Pulmonary artery endothelial cell (primary cell): Measurements from ENCODE around the gene ATP10B. TPM values are rescaled to one million over a fixed set of nuclear protein-coding genes. Genes with fewer than 3 reads are reported as not detected.

Experiments used
- DNase-seq: peaks from one replicate; pipeline ENCODE4 v3.0.0-alpha.2; 2011; ENCODE audit warnings: low read depth, low spot score
- total RNA-seq: library from RNA; depleted of rRNA; stranded (reverse); fragments of >200 nt; gene quantifications from 2 replicates; pipeline ENCODE4 v1.2.3, GENCODE V29; 2014

ATP10B gene
- total RNA-seq, 1 donor from 2014 or later, result not detected

DNA sequence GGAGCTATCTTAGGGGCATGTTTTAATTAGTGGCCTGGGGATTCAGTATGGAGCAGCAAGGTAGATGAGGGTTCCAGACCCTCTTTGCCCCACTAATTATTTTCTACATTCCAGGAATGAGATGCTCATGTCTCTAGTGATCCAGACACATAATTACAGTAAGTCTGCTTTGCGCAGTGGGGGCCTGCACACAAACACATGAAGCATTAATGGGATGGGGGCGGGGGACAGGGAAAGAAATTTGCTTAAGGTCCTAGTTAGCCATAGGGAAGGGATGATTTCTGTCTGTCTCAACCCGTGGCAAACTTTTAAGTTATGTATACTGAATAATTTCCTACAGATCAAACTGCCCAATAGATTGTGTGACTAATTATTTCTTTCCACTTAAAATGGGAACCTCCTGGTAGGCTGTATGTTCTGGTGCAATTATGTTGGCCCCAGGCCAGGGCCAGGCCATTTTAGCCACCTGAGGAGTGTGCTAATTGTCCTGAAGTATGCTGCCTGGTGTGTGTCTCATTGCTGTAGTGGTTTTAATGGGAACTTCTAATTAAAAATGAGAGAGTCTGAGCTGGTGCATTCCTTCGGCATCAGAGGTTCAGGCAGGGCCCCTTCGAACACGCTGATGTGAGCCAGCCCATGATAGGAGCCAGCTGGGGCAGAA lies 295.9 kb downstream of the ATP10B start:
- DNase-seq, result no peak

DNA sequence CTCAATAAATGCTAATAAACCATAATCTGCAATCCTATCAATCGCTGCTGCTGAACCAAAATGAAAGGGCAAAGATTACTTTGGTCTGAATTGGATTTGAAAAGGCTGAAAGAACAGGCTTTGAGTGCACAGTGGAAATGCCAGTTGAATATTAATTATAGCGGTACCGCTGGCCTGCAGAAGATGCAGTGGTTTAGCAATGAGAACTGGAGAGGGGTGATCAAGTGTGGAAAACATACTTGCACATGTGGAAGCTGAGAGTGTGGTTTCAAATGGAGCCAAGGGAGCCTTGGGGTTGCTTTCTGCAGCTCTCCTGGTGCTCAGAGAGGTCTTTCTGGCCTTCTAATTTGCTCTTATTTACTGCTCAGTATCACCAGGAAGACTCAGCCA lies 296.4 kb downstream of the ATP10B start:
- no peak for DNase-seq

DNA sequence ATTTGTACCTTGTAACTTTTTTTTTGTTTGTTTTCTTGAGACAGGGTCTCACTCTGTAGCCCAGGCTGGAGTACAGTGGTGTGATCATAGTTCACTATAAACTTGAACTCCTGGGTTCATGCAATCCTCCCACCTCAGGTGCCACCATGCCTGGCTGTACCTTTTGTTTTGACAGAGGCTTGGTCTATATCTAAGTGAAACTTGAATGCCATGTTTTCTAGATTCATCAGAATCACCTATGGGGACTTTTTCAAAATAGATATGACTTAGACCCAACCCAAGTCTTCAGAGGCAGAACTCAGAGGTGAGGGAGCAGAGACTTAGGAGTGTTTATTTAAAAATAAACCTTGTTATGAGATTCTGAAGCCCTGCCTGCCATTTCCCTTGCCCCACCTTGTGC lies 301.9 kb downstream of the ATP10B start:
- no peak for DNase-seq

DNA sequence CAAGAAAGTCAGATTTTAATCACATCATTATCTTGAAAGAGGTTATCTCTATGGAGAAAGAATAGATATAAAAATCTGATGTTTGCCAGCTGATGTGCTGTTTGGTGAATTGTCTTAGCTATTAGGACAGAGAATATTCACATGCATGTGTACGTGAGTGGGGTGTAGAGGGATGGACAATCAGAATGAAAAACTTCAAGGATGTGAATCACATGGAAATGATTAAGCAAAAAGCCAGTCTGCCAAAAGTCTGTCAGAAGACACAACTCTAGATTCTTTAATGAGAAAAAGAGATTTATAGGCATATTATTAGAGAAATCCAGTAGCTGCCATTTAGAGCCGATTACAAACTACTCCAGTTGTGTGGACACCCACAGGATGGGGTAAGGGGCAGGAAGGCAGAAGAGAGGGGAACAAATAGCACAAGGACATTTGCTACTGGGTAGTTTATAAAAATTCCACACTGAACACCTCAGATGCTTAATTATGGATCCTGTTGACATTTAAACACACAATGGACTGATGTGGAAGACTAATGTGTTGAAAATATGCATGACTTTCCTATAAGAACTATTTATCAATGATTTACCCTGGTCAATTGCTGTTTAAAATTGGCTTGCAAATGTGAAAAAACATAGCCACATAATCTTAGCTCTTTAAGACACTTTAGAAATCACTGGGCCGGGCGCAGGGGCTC lies 302.9 kb downstream of the ATP10B start:
- no peak for DNase-seq

DNA sequence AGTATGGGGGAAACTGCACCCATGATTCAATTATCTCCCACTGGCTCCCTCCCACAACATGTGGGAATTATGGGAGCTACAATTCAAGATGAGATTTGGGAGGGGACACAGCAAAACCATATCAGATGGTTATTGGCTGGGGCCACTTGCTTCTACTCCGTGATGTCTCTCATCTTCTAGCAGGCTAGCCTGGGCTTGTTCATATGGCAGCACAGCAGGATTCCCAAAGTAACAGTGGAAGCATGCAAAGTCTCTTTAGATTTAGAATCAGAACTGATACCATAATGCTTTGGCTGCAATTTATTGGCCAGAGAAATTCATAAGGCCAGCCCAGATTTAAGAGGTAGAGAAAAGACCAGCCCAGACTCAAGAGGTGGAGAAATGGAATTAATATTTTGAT lies 304.1 kb downstream of the ATP10B start:
- no peak for DNase-seq

DNA sequence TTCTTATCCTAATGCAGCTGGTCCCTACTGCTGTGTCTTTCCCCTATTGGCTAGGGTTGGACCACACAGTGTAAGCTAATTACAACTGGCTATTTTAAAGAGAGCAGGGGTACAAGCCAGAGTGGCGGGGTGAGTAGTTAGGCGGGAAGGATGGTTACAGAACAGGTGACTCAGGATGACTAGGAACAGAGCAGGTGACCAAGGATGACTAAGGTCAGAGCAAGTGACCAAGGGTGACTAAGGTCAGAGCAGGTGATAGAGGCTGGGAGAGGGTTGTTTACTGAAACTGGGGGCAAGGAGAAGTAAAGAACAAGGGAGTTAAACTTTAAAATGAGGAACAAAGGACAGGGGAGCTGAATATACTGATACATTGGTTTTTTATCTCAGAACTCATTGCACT lies 304.9 kb downstream of the ATP10B start:
- no peak for DNase-seq

DNA sequence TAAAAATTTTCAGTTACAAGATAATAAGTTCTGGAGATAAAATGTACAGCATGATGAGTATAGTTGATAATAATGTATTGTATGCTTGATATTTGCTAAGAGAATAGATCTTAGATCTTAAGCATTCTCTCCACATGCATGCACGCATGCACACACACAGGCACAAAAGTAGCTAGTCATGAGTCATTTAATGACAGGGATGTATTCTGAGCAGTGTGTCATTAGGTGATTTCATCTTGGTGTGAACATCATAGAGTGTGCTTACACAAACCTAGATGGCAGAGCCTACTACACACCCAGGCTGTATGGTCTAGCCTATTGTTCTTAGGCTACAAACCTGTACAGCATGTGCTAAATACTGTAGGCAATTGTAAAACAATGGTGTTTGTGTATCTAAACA lies 306.2 kb downstream of the ATP10B start:
- no peak for DNase-seq

DNA sequence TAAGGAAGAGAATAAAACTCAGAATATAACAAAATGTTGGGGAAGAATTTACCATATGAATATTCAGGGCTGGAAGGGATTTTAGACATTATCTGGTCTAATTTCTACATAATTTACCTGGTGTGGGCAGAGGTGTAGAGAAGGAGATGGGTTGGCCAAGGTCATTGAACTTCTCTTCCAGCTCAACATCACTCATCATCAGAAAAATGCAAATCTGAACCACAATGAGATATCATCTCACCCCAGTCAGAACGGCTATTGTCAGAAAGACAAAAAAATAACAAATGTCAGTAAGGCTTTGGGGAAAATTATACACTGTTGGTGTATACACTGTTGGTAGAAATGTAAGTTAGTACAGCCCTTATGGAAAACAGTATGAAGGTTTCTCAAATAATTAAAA lies 308.6 kb downstream of the ATP10B start:
- no peak for DNase-seq

DNA sequence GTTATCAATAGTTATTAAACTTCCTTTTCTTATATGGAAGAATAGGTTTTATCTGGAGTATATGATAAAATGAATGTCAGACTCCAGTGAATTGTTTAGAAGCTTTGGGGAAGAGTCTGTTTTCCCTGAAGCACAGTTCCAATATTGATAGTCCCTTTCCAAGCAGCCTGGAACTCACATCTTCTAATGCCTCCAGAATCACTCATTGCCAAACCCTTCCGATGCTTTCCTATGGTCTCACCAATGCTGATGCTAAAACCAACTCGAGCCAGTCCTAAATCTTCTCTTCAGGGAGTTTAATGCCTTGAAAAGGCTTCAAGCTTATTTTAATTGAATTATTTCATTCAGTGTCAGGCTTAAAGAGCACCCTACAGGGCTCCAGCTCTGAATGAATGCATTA lies 309.2 kb downstream of the ATP10B start:
- DNase-seq, result no peak

DNA sequence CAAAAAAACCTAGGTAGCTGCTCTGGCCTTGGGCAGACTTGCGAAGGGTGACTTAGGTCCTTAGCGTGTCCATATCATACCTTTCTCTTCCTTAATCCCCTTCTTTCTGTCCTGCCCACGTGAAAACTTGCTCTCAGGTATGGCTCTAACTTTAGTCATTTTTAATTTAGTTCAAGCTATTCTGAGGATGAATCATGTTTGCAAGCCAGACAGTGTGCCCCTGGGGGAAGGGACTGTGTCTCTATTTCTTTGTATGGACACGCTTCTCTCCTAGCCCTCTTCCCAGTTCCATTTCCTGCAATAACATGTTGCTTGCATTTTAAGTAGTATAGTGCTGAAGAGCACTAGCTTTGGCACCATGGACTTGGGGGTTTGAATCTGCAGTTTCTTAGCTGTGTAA lies 309.7 kb downstream of the ATP10B start:
- no peak for DNase-seq

DNA sequence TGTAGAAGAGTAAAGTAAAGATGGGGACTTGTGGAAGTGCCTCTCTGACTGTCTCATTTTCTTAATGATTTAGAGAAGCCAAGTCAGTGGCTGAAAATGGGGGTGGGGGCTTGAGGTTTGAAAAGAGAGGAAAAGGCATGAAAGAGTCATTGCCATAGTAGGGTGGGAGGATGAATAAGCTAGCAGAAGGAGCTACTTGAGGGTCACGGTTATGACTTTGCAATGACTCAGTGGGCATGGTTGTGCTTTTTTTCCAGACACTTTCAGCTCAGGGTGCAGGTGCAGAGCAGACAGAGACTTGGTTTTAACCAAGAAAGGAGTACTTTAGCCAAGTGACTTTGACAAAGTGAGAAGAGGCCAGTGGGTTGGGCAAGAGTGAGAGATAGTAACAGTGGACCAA lies 312.6 kb downstream of the ATP10B start:
- DNase-seq, result no peak

DNA sequence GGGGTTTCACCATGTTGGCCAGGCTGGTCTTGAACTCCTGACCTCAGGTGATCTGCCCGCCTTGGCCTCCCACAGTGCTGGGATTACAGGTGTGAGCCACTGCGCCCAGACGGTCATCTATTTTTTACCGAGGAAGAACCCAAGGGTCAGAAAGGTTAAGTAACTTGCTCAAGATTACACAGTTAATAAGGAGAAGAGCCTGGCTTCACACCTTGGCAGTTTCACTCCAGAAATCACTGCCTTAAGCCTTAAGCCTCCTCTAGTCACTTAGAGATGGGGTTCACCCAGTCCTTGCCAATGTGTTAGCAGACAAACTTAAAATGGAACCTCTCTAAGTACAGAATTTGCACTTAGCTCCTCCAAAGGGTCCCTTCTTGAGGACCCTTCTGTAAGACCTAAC lies 314.1 kb downstream of the ATP10B start:
- no peak for DNase-seq

DNA sequence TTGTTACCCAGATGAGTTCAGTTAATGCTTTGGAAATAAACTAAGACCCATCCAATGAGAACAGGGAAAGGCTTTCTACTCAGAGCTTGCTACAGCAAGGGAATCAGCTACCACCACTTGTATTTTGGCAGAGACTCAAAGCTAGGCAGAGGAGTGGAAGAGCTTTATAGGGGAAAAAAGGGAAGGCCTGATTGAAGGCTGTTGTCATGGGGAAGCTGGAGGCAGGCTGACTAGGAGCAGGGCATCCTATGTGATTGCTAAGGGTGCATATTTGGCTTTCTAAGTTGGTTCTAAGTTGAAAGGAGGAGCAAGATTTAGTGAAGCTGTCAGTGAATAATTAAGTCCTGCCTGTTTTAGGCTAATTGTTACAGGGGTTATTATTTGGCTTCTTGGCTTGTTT lies 314.9 kb downstream of the ATP10B start:
- DNase-seq, result no peak

DNA sequence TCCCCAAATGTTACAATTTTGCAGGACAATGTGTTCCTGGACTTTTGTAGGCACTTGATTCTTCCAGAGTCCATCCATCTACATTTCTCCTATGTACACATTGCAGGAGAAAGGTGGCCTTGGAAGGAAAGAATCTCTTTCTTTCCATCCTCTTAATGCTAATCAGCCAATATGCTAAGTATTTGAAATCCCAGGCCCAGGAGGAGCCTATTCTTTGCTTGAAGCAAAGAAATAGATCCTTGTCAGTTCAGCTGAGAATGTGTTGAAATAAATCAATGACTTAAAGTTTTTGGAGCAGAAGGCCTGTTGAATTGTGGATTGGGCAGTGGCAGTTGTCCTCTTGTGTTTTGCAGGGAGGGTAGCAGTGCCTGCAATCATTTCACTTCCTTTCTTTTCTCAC lies 317.1 kb downstream of the ATP10B start:
- DNase-seq, result no peak

DNA sequence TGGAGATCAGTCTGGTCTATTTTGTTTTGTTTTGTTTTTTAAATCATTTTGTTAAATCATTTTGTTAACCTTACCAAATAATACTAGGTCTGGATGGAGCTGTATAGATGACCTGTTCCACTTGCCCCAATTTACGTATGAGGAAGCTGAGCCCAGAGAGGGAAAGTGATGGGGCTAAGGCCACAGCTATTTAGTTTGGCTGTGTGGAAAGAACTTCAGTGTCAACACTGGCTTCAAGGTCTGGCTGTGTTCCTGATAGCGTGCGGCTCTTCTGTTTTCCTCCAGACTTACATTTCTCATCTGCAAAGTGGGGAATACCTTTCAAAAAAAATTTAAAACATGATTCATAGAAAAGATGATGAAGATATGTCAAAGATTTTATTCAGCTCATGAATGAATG lies 317.9 kb downstream of the ATP10B start:
- no peak for DNase-seq

DNA sequence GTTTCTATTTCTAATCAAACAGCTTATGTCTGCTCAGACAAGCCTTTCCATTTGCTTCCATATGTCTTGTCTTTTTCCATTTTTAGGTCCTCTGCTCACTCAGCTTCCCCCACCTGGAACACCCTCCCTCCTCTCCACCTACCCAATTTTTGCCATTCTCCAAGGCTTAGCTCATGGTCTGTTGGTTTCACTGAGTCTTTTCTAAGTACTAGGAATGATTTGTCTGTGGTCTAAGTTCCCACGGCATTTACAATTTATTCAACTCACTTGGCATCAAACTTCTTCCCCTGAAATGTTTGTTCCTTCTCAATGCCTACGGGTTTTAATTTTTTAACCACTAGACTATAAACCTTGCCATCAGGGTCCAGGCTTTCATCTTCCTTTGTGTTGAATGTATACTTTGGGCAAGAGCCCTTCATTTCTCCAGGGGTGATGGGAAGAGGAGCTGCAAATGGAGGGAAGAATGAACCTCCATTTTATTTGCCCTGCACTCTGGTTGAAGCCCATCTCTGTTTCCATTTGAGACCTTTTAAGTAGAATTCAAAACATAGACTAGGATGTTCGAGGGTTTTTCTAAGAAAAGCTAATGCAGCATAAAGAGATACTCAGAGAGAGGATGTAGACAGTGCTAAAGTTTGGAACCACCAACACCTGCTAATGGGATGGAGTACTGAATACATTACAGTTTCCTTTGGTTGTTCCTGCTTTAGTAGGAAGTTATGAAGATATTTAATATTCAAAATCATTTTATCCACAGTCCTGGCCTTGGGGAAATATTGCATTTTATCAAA lies 326.3 kb downstream of the ATP10B start:
- no peak for DNase-seq

DNA sequence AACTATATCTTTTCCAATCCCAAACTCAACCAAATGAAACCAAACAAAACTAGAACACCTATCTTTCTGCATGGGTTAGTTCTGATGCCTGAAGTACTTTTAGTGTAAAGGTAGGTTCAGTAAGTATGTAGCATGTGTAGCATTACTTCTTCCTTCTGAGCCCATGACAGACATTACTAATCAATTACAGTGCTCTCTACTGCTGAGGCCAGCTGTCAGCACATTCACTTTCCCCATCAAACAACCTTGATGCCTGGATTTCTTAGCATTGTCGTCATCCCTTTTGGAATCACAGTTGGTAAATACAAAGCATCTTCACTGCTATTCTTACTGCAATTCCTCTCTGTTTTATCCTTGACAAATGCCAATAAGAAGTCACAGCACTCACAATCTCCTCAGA lies 327.2 kb downstream of the ATP10B start:
- no peak for DNase-seq

DNA sequence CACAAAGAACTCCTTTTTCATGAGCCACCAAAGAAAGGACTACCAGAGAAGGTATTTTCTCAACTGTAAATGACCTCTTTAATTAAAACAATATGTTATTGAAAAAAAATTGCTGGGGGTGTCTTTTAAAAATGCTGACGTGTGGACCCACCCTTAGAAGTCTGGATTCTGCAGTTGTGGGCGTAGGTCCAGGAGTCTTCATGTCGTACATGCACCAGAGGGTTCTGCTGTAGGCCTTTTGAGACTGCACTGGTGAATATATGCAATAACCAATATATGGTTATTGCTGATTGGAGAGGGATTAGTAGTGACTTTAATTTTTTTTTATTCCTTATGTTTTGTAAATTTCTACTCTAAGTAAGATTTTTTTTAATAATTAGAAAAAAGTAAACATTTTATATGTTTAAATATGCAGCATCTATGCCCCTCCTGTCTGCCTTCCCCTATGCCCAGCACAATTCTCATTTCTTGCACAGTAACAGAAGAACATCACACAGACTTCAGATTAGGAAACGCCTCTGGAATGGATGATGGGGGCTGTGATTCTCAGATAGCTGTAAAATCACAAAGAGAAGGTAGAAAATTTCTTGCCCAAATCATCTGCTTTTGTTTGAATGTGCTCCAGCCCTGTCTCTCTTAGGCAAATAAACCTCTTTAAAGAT lies 328.4 kb downstream of the ATP10B start:
- DNase-seq, result no peak

DNA sequence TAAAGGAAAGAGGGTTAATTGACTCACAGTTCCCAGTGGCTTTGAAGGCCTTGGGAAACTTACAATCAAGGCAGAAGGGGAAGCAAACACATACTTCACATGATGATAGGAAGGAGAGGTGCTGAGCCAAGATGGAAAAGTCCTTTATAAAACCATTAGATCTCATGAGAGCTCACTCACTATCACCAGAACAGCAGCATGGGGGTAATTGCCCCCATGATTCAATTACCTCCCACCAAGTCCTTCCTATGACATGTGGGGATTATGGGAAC lies 330.7 kb downstream of the ATP10B start:
- no peak for DNase-seq

DNA sequence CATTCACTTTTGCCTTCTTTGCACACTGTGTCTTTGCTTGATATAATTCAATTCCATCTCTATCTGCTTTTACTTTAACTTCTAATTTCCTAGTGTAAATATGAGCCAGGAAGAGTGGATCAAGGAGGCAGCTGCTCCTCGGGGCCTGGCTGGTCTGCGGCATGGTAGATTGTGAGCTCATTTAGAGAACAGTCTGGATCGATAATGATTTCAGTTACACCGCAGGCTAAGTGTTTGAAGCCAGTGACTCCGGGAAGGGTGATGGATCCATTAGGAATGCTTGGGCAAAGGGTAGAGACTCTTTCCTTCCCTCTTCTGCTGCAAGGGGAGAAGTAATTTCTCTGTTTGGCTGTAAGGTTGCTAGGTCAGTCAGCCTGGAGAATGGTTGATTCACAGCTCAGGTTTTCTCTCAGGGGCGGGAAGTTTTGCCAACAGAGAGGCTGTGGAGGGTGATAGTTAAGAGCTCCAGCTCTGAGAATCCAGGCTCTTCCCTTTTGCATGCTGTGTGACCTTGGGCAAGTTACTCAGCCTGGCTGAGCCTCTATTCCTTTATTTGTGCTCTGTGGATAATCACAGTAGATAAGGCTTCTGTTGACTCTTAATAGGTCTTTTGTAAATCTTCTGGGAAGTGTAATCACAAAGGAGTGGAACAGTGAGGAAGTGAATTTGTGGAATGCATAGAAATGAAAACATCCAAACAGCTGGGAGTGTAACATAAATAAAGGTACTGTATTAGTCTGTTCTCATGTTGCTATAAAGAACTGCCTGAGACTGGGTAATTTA lies 331.2 kb downstream of the ATP10B start:
- DNase-seq, result no peak

DNA sequence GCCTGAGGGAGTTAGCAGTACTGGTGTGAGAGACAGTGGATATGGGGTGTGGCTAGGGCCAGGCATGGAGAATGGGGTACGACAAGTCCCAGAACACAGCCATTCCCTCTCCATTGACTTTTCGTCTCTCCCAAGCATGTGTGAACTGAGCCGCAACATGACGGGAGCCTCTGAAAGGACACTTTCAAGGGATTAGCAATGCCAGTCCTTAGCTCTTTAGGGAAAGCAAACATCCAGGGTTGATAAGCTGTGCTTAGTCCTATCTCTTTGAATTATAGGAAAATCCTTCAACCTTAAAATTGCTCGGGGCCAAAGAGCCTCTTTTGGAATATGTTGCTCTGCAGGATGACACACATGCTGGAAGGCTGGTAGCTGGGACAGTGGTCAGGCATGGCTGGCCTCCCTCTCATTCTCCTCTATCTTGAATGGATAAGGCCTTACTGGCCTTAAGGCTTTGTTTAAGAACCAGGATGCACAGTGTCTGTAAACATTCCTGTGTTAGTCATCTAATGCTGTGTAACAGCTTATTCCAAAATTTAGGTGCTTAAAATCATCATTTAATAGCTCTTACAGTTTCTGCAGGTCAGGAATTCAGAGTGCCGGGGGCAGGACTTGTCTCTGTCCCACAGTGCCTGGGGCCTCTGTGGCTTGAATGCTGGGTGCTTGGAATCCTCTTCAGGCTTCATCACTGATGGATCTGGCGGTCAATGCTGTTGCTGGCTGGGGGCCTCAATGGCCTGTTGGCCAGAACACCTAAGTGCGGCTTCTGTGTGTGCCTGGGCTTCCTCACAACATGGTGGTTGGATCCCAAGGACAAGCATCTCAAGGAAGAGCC lies 335.1 kb downstream of the ATP10B start:
- no peak for DNase-seq
